LNCaP clone FGC (cell line): ENCODE results near the gene TTC16.

Experiments
- DNase-seq: peaks from one replicate; pipeline ENCODE4 v3.0.0-alpha.2; 2011; ENCODE audit warnings: low read depth
- H3K4me3 ChIP-seq: 2 replicates; pipeline ENCODE4 v1.5.1; 2011; ENCODE audit warnings: mild to moderate bottlenecking, low read depth, low read length, control low read depth
- TF ChIP-seq, protein P1 (sequence below): IDR thresholded peaks from 2 replicates; pipeline ENCODE4 v1.5.1; 2012; ENCODE audit warnings: mild to moderate bottlenecking; ENCODE audit not compliant: control insufficient read depth, insufficient read depth; ENCODE audit errors: extremely low read depth

The TTC16 gene

DNA sequence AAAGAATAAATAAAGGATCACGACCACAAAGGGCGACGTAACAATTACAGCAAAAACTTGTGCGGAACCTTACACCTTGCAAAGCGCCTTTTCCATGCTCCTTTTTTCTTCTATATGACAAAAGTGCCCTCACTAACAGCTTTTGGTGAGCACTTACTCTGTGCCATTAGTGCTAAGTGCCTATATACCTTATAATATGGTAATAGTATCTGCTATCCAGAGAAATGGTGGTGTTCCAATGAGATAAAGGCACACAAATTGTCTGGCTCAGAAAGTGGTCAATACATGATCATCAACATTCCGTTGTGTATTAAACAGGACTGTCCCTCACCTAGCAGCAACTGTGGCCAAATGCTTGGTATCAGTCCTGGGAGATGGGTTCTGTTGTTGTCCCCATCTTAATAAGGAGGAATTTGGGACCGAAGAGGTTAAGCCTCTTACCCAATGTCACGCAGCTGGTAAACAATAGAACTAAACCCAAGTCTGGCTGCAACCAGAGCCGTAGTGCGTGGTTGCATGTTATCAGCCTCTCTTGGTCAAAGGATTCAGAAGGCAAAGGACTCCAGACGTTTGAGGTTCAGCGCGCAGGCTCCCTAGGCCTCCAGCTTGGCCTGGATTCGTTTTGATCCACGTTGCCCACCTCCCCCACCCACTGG, 19.8 kb downstream of the TTC16 start:
- TF ChIP-seq, protein P1, sequence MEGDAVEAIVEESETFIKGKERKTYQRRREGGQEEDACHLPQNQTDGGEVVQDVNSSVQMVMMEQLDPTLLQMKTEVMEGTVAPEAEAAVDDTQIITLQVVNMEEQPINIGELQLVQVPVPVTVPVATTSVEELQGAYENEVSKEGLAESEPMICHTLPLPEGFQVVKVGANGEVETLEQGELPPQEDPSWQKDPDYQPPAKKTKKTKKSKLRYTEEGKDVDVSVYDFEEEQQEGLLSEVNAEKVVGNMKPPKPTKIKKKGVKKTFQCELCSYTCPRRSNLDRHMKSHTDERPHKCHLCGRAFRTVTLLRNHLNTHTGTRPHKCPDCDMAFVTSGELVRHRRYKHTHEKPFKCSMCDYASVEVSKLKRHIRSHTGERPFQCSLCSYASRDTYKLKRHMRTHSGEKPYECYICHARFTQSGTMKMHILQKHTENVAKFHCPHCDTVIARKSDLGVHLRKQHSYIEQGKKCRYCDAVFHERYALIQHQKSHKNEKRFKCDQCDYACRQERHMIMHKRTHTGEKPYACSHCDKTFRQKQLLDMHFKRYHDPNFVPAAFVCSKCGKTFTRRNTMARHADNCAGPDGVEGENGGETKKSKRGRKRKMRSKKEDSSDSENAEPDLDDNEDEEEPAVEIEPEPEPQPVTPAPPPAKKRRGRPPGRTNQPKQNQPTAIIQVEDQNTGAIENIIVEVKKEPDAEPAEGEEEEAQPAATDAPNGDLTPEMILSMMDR = no peak
- DNase-seq = no peak
- no peak overlapping the region for H3K4me3 ChIP-seq

GRCh38 chr9:127738666-127739065, 22.8 kb downstream of the TTC16 start:
- H3K4me3 ChIP-seq = no peak overlapping the region
- no peak for DNase-seq
- TF ChIP-seq, protein P1 = no peak

- DNase-seq = no peak
Observed at GRCh38 chr9:127739614-127740330, 23.9 kb downstream of the TTC16 start.

GRCh38 chr9:127741831-127742434, 26.1 kb downstream of the TTC16 start:
- no peak overlapping the region for H3K4me3 ChIP-seq
- no peak for DNase-seq
- TF ChIP-seq, protein P1 = no peak

More at GRCh38 chr9:127739614-127740330, 23.9 kb downstream of the TTC16 start:
- H3K4me3 ChIP-seq = no peak overlapping the region
- TF ChIP-seq, protein P1 = no peak

DNA sequence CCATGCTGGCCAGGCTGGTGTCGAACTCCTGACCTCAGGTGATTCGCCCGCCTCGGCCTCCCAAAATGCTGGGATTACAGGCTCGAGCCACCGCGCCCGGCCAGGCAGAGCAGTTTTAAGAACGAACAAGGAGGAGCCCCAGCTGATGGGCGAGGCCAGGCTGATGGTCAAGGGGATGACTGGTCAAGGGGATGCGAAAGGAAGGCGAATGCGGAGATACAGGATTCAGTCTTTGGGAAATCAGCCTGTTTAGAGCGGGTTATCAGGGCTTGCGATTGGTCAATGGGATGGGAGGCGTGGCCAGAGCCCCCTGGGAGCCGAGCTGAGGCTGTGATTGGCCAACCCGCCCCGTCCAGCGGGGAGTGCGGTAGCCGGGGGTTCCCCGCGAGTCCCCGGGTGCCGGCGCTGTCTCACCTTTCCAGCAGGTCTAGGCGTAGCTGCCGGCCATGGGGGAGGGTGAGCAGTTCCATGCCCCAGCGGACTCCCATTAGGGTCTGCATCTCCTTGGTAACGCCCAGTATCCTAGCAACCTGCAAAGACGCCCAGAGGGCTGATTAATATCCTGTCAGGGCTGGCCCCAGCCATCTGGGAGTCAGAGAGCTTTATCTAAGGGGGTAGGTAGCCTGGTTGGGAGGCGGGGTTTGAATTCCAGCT, 26.7 kb downstream of the TTC16 start:
- TF ChIP-seq, protein P1 = no peak
- no peak overlapping the region for H3K4me3 ChIP-seq
- no peak for DNase-seq

- DNase-seq = no peak
- TF ChIP-seq, protein P1 = no peak
- H3K4me3 ChIP-seq = no peak overlapping the region
Observed at GRCh38 chr9:127744398-127745110, 28.7 kb downstream of the TTC16 start.
